ENCODE data around the gene HCFC1.
"Not testable (repeated sequence)": the region's sequence is repeated elsewhere in the genome, so short reads cannot be mapped to it uniquely, and the experiment has no call there.

The HCFC1 gene

DNA sequence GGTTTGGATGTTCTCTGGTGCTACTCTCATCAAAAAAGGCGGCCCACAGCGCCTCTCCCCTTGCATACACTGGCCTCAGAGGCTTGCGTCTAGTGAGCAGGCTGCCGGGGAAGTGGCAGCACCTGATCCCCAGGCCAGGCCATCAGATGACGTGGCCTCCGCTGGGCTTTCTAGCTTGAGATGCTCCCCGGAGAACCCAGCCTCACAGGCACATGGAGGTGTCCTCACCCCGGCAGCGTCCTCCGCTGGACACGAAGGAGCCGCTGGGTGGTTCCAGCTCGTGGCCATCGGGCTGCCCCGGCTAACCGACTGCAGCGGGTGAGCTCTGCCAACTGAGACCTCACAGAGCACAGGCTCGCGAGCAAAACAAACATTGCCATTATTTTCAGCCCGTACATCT lies 35.3 kb upstream of the HCFC1 start:
- DNase-seq, result no peak

DNA sequence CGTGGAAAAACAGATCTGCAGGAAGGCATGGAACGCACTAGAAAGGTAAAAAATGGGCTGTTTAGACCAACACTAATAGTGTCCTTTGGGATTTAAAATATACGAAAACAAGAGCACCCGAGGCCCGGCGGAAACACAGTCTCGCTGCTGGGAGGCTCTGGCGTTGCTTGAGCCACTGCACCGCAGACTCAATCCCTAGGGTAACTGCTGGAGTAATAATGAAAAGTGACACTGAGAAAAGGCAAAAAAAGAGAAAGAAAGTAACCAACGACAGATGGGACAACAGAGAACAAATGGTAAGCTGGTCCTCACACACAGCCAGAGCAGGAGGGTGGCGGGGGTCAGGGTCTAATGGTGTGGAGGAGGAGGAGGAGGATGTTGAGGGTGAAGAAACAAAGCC lies 32.7 kb upstream of the HCFC1 start:
- DNase-seq, result no peak

DNA sequence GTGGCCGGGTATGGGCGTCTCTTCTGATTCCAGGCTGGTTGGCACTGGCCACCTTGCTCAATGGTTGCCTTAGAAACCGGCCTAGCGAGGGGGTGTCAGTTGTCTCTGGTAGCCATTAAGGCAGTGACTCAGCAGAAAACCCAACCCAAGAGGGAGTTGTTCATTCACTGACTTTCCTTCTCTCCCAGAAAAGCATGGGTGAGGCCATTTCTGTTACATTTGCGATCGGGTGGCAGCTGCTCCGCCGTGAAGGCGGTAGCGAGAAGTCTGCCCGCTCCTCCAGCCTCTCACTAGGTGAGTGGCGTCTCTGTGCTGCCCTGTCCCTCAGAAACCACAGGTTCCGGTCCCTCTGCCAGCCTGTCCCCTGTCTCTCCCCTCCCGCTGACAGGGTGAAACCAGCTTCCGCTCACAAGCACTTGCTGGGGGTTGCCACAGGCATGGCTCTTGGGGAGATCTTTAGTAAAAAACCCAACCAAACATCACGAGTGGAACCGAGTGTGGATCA lies 30.6 kb upstream of the HCFC1 start:
- no peak for DNase-seq

DNA sequence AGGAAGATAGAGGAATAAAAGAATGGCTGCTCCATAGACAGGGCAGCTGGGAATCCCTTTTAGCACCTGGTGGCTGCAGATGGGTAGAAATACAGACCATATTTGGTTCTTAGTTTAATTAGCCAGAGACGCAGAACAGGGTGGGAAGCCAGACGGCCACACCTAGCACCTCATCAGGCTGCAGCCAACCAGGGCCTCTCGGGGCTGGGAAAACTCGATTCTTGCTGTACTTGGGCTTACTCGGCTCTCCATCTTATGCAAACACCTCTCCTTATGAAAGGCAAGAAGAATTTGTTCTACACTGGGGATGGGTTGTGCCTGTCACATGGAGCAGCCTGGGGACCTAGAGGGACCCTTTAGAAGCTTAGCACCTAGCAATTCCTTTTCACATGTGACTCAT lies 28.4 kb upstream of the HCFC1 start:
- DNase-seq, result no peak

DNA sequence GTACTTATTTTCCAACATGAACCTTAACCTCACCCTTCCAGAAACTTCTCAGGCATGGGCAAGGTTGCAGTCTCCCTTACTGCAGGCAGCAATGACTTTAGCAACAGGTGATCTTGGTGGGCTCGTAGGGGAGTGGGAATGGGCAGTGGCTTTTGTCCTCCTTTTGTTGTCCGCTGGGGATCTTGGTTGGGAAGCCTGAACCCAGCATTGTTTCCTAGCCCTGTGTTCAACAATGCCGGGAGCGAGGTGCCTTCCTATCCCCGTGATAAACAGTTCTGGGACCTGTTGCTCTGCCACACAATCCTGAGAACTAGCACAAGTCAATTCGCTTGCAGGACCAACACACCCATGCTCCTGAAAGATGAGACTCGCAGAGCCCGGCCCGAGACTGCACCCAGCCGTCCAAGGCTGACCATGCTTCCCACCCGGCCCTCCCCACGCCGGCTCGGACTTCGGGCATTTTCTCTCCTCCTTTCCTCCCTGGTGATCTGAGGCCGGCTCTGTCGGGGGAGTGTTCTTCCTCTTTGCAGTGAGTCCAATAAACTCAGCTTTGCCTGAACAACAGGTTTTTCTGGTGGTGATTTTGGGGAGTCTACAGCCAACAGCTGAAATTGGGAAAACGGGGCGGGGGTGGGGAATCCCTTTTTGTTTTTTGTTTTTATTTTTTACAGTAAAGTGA lies 27.9 kb upstream of the HCFC1 start:
- DNase-seq, result no peak

DNA sequence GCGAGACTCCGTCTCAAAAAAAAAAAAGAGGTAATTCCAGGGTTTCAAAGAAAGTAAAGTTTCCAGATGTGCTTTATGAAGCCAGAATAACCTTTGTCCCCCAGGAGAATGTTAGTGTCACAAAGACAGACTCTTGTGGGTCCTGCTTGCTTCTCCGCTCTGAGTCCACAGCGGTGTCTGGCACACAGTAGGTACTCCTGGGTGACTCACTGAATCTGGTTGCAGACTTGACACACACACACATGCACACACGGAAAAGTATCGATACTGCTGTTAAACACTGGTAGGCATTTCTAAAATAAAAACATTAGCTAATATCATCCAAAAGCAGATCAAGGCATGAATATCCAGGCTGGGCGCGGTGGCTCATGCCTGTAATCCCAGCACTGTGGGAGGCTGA lies 23.9 kb upstream of the HCFC1 start:
- no peak for DNase-seq

DNA sequence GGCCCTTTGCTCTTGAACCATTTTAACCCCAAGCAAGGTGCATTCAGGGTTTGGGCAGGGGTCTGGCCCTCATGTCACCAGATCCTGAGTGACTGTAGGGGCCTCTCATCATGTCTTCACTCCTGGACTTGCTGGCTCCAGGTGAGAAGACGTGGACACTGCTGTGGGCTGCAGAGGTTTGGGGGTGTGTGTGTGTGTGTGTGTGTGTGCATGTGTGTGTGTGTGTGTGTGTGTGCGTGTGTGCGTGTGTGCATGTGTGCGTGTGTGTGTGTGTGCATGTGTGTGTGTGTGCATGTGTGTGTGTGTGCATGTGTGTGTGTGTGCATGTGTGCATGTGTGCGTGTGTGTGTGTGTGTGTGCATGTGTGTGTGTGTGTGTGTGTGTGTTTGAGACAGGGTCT lies 22.8 kb upstream of the HCFC1 start:
- not testable (repeated sequence) for DNase-seq

DNA sequence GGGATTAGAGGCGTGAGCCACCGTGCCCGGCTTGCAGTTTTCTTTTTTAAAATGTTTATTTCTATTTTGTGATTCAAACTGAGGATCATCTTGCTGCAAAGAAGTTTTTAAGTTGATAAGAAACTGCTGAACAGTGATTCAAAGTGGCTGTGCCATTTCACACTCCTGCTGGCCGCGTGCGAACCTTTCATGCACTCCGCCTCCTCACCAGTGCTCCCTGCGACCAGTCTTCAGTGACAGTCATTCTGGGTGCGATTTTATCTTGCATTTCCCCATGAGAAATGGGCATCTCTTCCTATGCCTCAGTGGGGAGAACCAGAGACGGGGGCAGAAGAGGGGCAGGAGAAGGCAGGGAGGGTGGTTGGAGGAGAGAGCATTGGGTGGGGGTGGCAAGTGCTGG lies 22.4 kb upstream of the HCFC1 start:
- DNase-seq, result no peak

DNA sequence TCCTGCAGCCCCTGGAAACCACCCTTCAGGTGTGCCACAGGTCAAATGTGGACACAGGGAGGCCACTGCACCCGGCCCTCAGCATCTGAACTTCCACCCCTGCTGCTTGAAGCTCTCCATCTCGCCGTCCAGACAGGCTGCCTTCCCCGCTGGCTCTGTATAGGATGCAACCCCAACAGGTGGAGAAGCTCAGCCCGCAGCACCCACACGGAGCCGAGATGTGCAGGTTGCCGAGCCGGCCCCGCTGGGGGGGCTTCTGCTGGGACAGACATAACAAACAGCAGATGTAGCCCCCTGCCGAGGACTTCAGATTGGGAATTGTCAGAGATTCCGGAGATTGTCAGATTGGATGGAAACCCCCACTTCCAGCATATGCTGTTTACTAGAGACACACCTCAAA lies 21.5 kb upstream of the HCFC1 start:
- no peak for DNase-seq

DNA sequence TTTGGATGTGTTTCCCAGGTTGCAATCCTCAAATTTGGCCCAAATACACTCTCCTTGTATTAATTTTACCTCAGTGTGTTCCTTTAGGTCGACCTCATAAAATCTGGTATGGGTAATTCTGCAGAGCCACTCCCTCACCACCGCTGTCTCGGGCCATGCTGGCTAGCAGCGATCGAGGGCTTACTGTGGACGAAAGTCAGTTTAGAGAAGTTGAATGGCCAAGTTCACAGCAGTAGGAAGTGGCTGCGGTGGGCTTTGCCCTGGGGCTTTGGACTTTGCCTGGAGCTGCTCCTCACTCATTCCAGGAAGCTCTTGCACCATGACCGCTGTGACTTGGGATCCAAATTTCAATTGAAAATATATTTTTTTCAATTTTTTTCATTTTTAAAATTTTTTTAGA lies 20.6 kb upstream of the HCFC1 start:
- DNase-seq, result no peak

DNA sequence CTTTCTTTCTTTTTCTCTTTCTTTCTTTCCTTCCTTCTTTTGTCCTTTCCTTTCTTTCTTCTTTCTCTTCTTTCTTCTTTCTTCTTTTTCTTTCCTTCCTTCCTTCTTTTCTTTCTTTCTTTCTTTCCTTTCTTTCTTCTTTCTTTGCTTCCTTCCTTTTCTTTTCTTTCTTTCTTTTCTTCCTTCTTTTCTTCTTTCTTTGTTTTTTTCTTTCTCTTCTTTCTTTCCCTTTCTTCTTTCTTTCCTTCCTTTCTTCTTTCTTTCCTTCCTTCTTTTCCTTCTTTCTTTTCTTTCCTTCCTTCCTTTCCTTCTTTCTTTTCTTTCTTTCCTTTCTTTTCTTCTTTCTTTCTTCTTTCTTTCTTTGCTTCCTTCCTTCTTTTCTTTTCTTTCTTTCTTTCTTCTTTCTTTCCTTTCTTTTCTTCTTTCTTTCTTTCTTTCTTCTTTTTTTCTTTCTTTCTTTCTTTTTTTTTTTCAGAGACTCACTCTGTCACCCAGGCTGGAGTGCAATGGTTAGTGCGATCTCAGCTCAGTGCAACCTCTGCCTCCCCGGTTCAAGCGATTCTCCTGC lies 19.5 kb upstream of the HCFC1 start:
- no peak for DNase-seq

DNA sequence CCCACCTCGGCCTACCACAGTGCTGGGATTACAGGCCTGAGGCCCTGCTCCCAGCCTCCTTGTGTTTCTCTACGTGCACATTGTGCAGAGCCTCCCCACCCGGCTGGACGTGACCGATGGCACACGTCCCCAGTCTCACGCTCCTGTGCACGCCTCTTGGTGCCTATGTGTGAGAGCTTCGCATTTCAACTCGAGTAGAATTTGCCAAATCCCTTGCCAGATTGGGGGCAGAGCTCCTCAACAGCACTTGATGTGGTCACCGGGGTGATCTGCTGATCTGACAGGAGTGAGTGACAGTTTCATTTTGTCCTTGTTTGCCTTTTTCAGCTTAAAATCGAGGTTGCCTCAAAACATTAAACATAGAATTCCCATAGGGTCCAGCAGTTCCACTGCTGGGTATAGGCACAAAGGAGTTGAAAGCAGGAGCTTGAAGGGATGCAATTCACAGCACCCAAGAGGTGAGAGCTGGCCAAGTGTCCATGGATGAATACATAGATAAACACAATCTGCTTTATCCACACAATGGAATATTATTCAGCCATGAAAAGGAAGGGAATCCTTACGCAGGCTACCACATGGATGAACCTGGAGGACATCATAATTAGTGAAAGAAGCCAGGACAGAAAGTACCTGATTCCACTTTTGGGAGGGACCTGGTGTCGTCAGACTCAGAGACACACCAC lies 18.5 kb upstream of the HCFC1 start:
- DNase-seq, result no peak

DNA sequence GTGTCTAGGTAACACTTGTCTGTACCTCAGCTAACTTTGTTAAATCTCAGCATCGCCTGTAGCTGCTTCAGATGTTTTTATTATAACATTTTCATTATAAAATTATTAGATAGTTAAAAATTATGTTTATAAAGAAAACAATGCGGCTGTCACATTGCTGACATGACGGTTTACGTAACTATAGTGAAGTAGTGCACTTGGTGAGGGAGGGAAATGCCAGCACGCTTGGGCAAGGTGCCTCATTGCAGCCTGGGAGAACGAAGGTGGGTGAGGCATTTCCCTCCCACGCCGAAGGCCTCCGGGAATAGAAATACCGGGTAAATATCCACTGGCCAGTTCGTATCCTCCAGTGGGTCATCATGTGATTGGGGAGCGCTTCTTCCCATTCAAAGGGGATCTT lies 16.9 kb upstream of the HCFC1 start:
- DNase-seq, result no peak

DNA sequence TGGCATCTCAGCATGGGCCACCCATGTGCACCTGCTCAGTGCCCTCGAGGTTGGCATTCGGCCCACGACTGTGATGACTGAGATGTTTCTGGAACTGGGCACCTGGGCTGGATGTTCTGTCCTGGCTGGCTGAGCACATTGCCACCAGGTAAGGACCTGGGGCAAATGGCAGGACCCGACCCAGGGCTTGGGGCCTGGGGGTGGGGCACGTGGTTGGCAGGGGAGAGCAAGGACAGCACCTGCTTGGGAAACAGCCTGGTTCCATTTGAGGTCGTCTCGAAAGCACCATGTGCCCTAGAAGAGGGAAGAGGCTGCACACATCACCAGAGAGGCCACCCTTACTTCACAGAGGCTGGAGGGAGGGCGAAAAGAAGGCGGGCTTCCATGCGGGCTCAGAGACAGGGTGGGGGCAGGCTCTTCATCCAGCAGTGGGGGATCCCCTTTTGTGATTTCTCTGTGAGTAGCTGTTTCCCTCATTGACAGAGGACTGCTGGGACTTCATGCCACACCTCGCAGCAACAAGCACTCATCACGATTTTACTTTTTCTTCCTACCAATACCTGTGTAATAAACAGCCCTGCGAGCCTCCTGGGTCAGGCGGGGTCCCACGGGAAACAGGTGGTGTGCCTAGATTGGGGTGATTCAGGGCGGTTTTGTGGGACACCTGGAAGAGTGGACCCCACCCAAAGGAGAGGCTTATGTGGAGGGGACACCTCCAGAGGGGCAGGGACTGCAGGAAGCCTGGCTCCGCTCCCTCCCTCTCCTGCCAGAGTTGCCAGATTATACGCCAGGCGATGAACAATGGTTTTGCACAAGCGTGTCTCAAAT lies 12.9 kb upstream of the HCFC1 start:
- DNase-seq, result no peak

DNA sequence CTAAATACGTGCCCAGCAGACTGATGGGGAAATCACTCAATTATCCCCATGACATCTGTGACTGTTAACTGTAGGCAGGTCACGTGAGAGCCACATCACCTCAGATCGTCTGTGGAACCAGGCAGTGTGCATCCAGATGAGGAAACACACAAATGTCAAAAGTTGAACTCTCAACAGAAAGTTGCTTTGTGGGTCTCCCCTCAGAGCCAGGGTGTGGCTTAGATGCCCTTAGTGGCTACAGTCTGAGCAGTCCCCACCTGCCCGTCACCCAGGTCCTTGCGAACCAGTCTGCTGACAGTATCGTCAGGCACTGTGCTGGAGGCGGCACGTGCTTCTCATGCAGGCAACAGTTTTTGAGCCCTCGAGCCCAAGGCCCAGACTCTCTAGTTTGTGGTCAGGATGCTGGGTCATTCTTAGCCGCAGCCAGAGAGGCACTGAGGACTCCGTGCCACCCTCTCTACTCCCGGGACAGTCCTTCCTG lies 11.7 kb upstream of the HCFC1 start:
- DNase-seq, result no peak

DNA sequence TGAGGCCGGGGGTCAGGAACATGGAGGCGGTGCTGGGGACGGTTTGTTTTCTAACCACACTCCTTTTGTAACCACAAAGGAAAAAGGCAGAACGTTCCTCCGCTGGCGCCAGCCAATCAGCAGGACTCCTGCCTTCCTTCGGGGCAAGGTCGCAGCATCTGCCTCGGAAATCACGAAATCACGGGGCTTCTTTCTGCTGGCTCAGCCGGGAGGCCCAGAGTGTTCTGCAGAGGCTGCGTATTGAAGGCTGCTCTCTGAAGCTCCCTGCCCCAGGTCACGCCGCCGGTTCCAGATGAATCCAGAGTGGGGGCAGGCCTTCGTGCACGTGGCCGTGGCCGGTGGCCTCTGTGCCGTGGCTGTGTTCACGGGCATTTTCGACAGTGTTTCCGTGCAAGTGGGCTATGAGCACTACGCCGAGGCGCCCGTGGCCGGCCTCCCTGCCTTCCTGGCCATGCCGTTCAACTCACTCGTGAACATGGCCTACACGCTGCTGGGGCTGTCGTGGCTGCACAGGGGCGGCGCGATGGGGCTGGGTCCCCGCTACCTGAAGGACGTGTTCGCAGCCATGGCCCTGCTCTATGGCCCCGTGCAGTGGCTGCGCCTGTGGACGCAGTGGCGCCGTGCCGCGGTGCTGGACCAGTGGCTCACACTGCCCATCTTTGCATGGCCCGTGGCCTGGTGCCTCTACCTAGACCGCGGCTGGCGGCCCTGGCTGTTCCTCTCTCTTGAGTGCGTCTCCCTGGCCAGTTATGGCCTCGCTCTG lies 10.3 kb upstream of the HCFC1 start:
- no peak for DNase-seq

DNA sequence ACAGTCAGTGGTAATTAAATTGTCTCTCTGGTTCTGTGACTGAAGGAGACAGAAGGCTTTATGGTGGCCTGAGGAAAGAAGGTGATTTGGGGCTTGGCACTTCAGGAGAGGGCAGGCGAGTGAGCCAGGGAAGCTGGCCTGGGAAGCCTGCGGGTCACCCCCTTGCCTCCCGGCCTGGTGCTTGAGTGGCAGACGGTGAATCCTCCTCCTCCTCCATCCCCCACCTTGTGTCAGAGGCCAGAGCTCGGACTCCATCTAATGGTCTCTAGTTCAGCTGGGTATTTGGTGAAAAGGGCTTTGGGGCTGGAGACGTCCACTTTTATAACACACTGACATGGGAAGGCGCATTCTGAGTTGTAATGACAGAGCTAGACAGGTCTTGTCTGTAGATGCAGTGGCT lies 9.6 kb upstream of the HCFC1 start:
- no peak for DNase-seq

DNA sequence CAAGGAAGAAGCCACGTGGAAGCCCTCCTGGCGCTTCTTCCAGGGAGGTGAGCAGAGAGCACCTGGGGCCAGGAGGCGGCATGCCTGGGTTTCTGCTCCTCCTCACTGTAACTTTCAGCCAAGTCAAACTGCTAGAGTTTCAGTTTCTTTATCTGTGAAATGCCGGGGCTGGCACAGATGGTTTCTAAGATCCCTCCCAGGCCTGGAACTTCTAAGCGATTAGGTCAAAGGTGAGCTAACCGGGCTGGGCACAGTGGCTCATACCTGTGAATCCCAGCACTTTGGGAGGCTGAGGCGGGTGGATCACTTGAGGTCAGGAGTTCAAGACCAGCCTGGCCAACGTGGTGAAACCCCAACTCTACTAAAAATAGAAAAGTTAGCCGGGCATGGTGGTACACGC lies 8.8 kb upstream of the HCFC1 start:
- not testable (repeated sequence) for DNase-seq

DNA sequence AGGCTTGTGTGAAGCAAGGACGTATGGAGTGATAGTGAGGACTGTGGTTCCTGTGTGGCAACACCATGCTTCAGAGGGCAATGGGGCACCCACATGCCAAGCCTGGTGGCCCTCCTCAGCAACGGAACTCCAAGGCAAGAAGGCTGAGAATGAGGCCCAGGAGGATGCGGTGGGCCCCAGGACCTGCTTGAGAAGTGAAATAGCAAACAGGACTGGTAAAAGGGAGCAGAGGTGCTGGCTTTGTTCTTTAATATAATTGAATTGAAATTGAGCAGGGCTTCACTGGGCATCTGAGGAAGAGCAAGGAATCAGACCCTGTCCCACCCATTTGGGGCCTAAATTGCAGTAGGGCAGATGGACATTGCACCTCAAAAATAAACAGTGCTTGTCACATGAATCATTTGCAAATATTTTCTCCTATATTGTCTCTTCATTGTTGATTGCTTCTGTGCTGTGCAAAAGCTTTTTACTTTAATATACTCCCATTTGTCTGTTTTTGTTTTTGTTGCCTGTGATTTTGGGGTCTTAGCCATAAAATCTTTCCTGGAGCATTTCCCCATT lies 3.2 kb upstream of the HCFC1 start:
- no peak for DNase-seq

DNA sequence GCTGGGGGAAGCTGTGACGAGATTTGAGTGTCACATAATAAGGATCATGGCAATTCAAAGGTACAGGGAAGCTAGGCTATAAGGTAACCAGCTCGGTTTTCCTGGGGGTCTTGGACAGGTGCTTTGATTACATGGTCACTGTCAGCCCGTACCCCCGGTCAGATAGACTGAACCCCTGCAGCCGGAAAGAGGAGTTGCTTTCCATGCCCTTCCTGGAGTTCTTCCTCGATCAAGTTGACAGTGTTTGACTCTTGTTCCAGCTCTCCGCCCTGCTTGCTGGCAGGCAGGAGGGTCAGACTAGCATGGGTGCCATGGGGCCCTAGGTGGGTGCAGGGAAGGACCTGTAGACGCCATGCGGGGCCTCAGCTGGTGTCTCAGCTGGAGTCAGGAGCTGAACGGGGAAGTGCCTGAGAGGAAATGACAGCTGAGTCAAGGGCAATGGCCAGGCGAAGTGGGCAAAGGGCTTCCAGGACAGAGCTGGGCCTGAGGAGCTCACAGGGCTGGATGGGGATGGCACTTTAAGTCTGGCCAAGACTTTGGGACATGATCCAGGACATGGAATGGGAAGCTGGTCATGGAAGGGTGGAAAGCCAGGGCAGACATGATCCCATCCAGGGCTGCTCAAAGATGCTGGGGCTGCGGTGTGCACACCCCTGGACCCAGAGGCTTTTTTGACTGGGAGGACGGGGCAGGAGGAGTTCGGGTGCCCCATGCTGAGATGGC lies 2.5 kb upstream of the HCFC1 start:
- no peak for DNase-seq

Measured in HCEC 1CT (cell line).